Stimulated activated naive B cell treated with anti-CD40 and anti-IgM and Interleukin-4, amounts not matched to agents 10 μg/mL and 1 μg/mL and 100 μg/mL, for 72 hours (primary cell): ENCODE data around the gene TMEM132C.
A peak's percentile ranks its signal among the peaks of the same experiment; 100 is the strongest.
"Not testable (repeated sequence)": the region's sequence is repeated elsewhere in the genome, so short reads cannot be mapped to it uniquely, and the experiment has no call there.

Source experiments
- ATAC-seq, 2 donors: fragments of 150-1000 bp; cut with Tn5 transposase; replicated peaks; 2 replicates each; pipeline ENCODE4 v1.10.0; 2021; ENCODE audit warnings: moderate library complexity in 1 of 2
- DNase-seq: peaks from one replicate; pipeline ENCODE4 v3.0.0; 2021
- H3K27ac Mint-ChIP-seq: one replicate; pipeline ENCODE4 v1.8.0; 2022; ENCODE audit warnings: mild to moderate bottlenecking, mixed read lengths
- H3K27me3 Mint-ChIP-seq, 2 donors: one replicate each; pipeline ENCODE4 v1.8.0; 2022; ENCODE audit warnings: mixed read lengths in 2 of 2
- H3K36me3 Mint-ChIP-seq, 2 donors: one replicate each; pipeline ENCODE4 v1.8.0; 2022; ENCODE audit warnings: mixed read lengths in 2 of 2, mild to moderate bottlenecking in 1 of 2
- H3K4me1 Mint-ChIP-seq, 2 donors: one replicate each; pipeline ENCODE4 v1.8.0; 2022; ENCODE audit warnings: mixed read lengths in 2 of 2, mild to moderate bottlenecking in 1 of 2
- H3K4me3 Mint-ChIP-seq, 2 donors: one replicate each; pipeline ENCODE4 v1.8.0; 2022; ENCODE audit warnings: mild to moderate bottlenecking in 2 of 2, mixed read lengths in 2 of 2, moderate library complexity in 1 of 2
- H3K9me3 Mint-ChIP-seq, 2 donors: one replicate each; pipeline ENCODE4 v1.8.0; 2022; ENCODE audit warnings: mixed read lengths in 2 of 2, mild to moderate bottlenecking in 1 of 2

The TMEM132C gene

DNA sequence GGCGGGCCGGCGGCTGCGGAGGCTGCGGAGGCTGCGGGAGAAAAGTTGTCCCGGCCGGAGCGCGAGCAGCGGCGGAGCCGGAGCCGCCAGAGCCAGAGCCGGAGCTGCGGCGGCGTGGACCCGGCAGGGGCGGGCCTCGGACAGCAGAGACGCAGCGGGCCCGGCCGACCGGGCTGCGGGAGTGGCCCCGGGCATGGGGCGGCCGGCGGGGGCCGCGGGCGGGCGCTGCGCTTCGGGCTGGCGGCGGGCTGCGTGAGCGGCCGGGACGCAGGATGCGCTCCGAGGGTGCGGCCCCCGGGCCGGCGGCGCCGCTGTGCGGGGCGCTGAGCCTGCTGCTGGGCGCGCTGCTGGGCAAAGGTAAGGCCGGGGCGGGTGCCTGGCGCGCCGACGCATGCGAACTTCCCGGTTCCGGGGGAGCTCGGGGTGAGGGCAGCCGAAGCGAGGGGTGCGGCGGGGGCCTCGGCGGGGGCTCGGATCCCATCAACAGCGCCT lies at the start of gene TMEM132C:
Gene TMEM132C, plus strand, starts transcription at position 40 of the 492 bp plus-strand sequence. Its CDS starts 233 bp downstream, at position 273.
- peaks cover 36 to 67% of the 10 kb centered on the region in 2 donors for H3K27me3 Mint-ChIP-seq
- no peak for ATAC-seq

DNA sequence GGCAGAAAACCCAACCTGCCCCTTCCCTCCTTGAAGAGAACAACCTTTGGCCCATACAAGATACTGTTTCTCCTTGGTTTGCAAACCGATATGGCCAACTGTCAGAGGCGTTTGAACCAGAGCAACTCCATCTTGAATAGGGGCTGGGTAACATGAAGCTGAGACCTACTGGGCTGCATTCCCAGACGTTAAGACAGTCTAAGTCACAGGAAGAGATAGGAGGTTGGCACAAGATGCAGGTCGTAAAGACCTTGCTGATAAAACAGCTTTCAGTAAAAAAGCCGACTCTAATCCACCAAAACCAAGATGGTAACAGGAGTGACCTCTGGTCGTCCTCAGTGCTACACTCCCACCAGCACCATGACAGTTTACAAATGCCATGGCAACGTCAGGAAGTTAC lies 42.7 kb upstream of the TMEM132C start:
- H3K27me3 Mint-ChIP-seq = no peaks in the 10 kb centered on the region
- no peaks in the 10 kb centered on the region for H3K4me1 Mint-ChIP-seq
- DNase-seq (no peak), ATAC-seq (no peak)
- H3K4me3 Mint-ChIP-seq = no peak overlapping the region
- peaks cover 0 to 2% of the 10 kb centered on the region in 2 donors for H3K9me3 Mint-ChIP-seq
- H3K36me3 Mint-ChIP-seq = no peaks in the 10 kb centered on the region
- H3K27ac Mint-ChIP-seq = no peak overlapping the region

More for the DNA sequence above, at the start of gene TMEM132C:
- H3K4me3 Mint-ChIP-seq = no peak within 1 kb of the TSS
- H3K27ac Mint-ChIP-seq = peak within 1 kb of the TSS; percentile 53
- peaks cover 0 to 1% of the 10 kb centered on the region in 2 donors for H3K36me3 Mint-ChIP-seq
- H3K4me1 Mint-ChIP-seq = peaks cover 3 to 5% of the 10 kb centered on the region in 2 donors
- H3K9me3 Mint-ChIP-seq = no peaks in the 10 kb centered on the region
- no peak for DNase-seq

DNA sequence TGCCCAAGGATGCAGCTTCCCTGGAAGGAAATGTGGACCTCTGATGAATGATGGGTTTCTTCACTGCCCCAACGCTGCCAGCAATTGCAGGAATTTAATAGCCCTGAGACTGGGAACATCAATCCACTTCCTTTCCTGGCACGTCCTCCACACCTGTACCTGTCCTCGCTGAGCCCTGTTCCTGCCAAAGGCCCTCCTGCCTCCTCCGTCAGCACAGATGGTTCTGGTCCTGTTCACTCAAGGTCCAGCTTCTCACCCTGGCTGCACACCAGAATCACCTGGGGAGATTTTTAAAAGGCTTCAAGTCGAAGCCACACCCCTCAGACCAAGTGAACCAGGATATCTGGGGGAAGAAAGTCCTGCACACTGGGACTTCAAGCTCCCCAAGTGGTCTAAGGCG lies 38.4 kb upstream of the TMEM132C start:
- DNase-seq = no peak
- H3K9me3 Mint-ChIP-seq = peaks cover 3 to 4% of the 10 kb centered on the region in 2 donors
- no peak for ATAC-seq
- no peak overlapping the region for H3K4me3 Mint-ChIP-seq
- no peaks in the 10 kb centered on the region for H3K4me1 Mint-ChIP-seq
- no peaks in the 10 kb centered on the region for H3K36me3 Mint-ChIP-seq
- no peaks in the 10 kb centered on the region for H3K27me3 Mint-ChIP-seq
- H3K27ac Mint-ChIP-seq = no peak overlapping the region

DNA sequence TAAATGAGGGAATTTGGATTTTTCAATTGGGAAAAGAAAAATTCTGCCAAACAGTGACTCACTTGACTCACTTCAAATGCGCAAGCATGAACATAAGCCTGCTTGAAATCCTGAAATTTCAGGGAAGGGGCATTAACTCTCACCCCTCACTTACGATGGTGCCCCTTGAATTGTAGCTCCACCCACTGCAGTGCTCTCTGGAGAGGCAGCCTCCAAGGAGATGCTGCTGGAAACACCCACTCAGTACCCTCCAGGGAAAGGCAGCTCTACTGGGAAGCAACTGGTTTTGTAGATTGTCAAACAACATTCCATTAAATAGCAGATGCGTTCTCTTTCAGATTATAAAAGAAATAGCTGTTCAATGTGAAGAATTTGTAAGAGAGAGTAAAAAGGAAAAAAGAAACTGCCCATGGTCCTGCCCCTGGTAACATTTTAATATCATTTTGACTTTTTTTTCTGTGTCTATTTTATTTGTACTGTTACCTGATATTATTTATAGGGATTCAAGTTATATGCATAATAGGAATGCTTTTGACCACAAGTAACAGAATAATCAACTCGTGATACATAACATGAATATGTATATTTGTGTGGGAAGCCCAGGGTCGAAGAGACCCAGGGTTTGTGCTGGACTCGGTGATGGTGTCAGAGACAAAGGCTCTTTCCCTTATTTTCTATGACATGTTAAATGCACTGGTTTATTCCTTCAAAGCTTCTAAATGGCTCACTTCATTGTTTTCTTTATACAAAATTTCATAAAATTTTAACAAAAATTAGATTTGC lies 31.1 kb upstream of the TMEM132C start:
- Mint-ChIP-seq H3K9me3 (peaks cover 9 to 10% of the 10 kb centered on the region in 2 donors), H3K4me1 (no peaks in the 10 kb centered on the region), H3K27ac (no peak overlapping the region), H3K36me3 (no peaks in the 10 kb centered on the region), H3K27me3 (no peaks in the 10 kb centered on the region), H3K4me3 (no peak overlapping the region)
- ATAC-seq = no peak
- no peak for DNase-seq

DNA sequence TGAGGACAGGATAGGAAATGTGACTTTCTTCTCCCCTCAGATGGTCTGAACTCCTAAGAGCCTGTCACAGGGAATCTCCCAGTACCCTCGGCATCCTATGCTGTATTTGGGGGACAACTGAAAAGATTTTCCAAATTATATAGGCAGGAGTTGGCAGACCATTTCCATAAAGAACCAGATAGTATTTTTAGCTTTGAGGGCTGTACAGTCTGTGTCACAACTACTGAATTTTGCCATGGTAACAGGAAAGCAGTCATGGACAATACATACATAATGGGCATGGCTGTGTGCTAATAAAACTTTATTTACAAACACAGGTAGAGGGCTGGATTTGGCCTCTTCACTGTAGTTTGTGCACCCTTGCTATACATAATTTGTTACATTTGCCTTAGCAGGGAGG lies 30.4 kb upstream of the TMEM132C start:
- Mint-ChIP-seq H3K36me3 (no peaks in the 10 kb centered on the region), H3K9me3 (peaks cover 10 to 12% of the 10 kb centered on the region in 2 donors), H3K4me1 (no peaks in the 10 kb centered on the region), H3K27ac (no peak overlapping the region), H3K27me3 (no peaks in the 10 kb centered on the region), H3K4me3 (no peak overlapping the region)
- DNase-seq = no peak
- no peak for ATAC-seq

DNA sequence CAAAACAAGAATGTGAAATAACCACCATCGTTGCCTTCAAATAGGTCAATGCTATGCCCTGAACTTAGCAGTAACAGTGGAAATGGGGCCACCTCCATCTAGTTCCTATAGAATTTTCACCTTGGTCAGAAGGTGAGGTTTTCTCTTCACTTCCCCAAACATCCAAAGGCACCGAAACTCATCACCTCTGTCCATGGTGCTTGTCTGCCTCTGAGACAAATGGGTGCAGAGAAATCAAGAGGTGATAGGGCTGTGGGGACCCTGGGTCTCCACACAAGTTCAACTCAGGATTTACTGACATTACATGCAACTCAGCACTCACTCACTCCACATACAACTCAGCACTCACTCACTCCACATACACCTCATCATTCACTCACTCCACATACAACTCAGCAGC lies 26.2 kb upstream of the TMEM132C start:
- no peak for ATAC-seq
- Mint-ChIP-seq H3K4me1 (no peaks in the 10 kb centered on the region), H3K27me3 (no peaks in the 10 kb centered on the region), H3K36me3 (no peaks in the 10 kb centered on the region), H3K27ac (no peak overlapping the region), H3K9me3 (peaks cover 8 to 12% of the 10 kb centered on the region in 2 donors), H3K4me3 (no peak overlapping the region)
- DNase-seq = no peak

DNA sequence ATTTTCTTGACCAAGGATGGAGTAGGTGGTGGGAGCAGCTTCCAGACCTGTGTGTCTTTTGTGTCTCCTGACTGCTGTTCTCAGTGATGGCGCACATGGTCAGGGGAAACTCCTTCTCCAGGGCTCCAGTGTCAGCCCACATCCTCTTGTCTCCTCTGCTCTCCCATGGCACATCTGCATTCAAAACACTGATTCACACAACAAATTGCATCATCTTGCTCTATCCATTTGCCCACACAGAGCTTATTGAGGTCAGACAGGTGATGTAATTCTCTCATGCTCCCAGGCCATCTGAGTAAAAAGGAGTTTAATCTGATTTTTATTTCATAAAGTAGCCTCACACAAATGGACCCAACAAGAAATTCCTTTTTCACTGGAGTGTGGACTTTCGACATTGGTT lies 21.8 kb upstream of the TMEM132C start:
- DNase-seq (no peak), ATAC-seq (no peak)
- Mint-ChIP-seq H3K4me3 (no peak overlapping the region), H3K27me3 (no peaks in the 10 kb centered on the region), H3K36me3 (no peaks in the 10 kb centered on the region), H3K9me3 (peaks cover 3 to 12% of the 10 kb centered on the region in 2 donors), H3K4me1 (no peaks in the 10 kb centered on the region), H3K27ac (no peak overlapping the region)

DNA sequence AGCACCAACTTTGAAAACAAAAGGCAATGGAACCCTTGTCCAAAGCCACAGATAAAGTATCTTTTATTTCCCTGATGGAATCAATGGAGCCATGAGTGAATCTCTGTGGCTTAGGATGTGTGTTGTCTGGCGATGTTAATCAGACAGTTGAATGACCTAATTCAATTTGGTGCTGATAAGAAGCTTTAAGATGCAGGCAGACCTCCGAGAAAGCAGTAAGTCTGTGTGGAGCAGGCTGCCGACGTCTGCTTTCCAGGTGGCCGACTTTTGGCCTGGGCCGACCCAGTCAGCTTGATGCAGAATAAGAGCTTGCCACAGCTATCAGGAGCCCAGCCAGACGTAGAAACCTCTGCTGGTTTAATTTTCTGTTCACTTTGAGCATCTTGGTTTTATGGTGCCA lies 21.1 kb upstream of the TMEM132C start:
- H3K27ac Mint-ChIP-seq = no peak overlapping the region
- H3K9me3 Mint-ChIP-seq = peaks cover 3 to 10% of the 10 kb centered on the region in 2 donors
- H3K4me3 Mint-ChIP-seq = no peak overlapping the region
- H3K36me3 Mint-ChIP-seq = no peaks in the 10 kb centered on the region
- no peaks in the 10 kb centered on the region for H3K4me1 Mint-ChIP-seq
- DNase-seq = no peak
- ATAC-seq = no peak
- peaks cover 0 to 4% of the 10 kb centered on the region in 2 donors for H3K27me3 Mint-ChIP-seq

DNA sequence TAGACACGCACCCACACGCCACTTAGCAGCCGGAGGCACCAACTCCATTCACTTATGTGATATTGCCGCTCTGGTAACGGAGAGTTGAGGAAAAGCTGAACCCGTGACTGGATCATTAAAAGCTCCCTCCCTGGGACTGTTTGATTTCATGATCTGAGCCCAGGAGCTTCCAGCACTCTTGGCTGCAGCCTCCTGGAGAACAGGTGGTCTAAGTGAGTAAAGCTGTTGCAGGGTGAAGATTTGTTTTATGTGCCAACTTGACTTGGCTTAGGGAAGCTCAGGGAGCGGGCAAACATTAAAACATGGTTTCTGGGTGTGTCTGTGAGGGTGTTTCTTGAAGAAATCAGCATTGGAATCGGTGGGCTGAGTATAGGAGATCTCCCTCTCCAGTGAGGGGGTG lies 16.9 kb upstream of the TMEM132C start:
- no peaks in the 10 kb centered on the region for H3K36me3 Mint-ChIP-seq
- ATAC-seq (no peak), DNase-seq (no peak)
- H3K4me1 Mint-ChIP-seq = no peaks in the 10 kb centered on the region
- peaks cover 3 to 8% of the 10 kb centered on the region in 2 donors for H3K9me3 Mint-ChIP-seq
- no peak overlapping the region for H3K27ac Mint-ChIP-seq
- H3K4me3 Mint-ChIP-seq = no peak overlapping the region
- peaks cover 0 to 4% of the 10 kb centered on the region in 2 donors for H3K27me3 Mint-ChIP-seq

DNA sequence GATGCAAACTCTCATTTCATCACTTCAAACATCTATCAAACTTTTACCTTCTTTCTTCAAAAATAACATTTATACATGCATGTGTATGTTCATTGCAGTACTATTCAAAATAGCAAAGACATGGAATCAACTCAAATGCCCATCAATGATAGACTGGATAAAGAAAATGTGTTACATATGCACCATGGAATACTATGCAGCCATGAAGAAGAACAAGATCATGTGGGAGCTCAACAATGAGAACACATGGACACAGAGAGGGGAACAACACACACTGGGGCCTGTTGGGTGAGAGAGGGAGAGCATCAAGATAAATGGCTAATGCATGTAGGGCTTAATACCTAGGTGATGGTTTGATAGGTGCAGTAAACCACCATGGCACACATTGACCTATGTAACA lies 13.1 kb upstream of the TMEM132C start:
- H3K4me3 Mint-ChIP-seq, ATAC-seq, H3K27ac Mint-ChIP-seq, DNase-seq, H3K27me3 Mint-ChIP-seq, H3K36me3 Mint-ChIP-seq, H3K4me1 Mint-ChIP-seq, H3K9me3 Mint-ChIP-seq: not testable (repeated sequence)

DNA sequence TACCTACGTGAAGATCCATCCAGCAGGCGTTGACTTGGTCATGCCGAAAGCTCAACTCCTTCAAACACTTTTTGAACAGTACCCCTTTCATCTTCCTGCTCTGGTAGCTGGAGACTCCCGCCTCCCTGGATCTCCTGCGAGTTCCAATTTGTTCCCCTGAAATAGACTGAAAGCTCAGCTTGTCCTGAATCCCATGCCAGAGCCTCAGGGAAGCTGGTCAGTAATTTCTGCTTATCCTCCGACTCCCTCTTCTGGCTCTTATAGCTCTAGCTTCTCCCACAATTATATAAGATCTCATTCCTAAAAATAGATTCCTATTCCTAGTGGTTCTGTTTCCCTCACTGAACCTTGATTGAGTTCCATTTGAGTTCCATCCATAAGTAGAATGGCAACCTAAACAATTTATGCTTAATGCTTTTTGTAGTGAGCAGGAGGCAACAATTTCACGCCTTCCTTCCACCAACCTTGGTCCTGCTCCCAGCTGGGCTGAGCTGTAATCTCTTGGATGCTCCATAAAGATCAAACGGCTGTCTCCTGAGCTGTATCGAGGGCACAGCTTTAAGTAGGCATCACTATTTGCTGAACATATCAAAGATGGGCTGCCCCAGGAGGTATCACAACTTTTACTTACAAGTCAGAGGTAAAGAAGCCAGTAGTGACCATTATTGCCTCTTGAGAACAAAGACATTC lies 8.0 kb upstream of the TMEM132C start:
- Mint-ChIP-seq H3K27me3 (peaks cover 7 to 9% of the 10 kb centered on the region in 2 donors), H3K4me1 (no peaks in the 10 kb centered on the region)
- DNase-seq = no peak

DNA sequence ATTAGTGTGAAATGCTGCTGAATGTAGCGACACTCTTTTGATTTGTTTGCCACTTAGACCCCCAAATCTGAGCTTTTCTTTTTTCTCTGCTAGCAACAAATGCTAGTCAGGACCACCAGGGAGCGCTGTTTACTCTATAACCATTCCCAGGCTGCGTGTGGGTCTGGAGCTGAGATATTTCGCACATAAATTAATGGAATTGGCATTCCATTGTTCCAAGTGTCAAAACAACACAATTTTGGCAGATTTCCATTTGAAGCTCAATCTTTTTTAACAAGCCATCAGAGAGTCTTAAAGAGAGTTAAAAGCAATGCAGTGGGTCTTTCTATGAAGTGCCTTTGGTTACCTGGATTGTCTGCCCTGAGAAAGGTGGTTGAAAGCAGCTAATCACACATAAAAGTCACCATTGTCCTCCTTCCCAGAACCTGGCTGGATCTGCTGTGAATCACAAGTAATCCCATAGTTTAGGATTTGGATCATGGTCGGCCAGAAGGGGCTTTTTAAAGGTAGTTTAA lies 7.4 kb upstream of the TMEM132C start:
- DNase-seq = no peak
- H3K4me1 Mint-ChIP-seq = no peaks in the 10 kb centered on the region
- H3K27me3 Mint-ChIP-seq = peaks cover 11 to 14% of the 10 kb centered on the region in 2 donors

More for the DNA sequence above, 8.0 kb upstream of the TMEM132C start:
- no peak for ATAC-seq
- no peak overlapping the region for H3K27ac Mint-ChIP-seq
- no peak overlapping the region for H3K4me3 Mint-ChIP-seq
- no peaks in the 10 kb centered on the region for H3K9me3 Mint-ChIP-seq
- H3K36me3 Mint-ChIP-seq = no peaks in the 10 kb centered on the region

DNA sequence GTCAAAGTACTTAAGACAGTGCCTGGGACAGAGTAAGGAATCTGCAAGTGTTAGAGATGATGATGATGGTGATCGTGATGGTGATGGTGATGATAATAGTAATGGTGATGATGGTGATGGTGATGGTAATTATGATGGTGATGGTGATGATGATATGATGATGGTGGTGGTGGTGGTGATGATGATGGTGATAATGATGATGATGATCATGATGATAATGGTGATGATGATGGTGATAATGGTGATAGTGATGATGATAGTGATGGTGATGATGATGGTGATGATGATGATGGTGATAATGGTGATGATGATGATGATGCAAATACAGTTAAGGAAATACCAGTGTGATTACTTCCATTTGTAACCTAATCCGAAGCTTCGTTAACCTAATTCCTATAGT lies 5.2 kb upstream of the TMEM132C start:
- Mint-ChIP-seq H3K36me3 (peaks cover 0 to 1% of the 10 kb centered on the region in 2 donors), H3K4me1 (peaks cover 2 to 5% of the 10 kb centered on the region in 2 donors), H3K27me3 (peaks cover 28 to 35% of the 10 kb centered on the region in 2 donors), H3K9me3 (no peaks in the 10 kb centered on the region), H3K4me3 (no peak overlapping the region), H3K27ac (no peak overlapping the region)
- ATAC-seq (no peak), DNase-seq (no peak)

More for the DNA sequence above, 7.4 kb upstream of the TMEM132C start:
- no peaks in the 10 kb centered on the region for H3K9me3 Mint-ChIP-seq
- H3K4me3 Mint-ChIP-seq = no peak overlapping the region
- ATAC-seq = no peak
- no peak overlapping the region for H3K27ac Mint-ChIP-seq
- H3K36me3 Mint-ChIP-seq = no peaks in the 10 kb centered on the region

DNA sequence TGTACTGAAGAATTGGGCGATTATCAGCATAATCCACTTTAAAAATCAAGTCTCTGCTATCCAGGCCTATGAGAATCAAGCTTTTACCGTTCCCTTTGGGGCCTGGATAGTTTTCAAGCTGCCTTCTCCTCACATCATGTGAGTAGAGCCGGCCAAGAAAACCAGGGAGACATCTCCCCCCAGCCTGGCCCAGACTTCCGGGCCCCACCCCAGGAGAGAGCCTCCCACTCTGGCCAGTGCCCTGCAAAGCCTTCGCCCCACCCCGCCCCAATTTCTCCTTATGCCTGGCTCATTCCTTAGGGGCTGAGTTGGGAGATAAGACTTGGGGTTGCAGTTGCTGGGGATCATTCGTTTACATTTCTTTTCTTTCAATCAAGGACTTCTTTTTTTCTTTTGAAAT lies 1.4 kb upstream of the TMEM132C start:
- Mint-ChIP-seq H3K27ac (no peak overlapping the region), H3K4me3 (no peak overlapping the region), H3K36me3 (peaks cover 0 to 1% of the 10 kb centered on the region in 2 donors), H3K27me3 (peaks cover 36 to 63% of the 10 kb centered on the region in 2 donors), H3K9me3 (no peaks in the 10 kb centered on the region), H3K4me1 (peaks cover 3 to 5% of the 10 kb centered on the region in 2 donors)
- DNase-seq (no peak), ATAC-seq (no peak)
